GM12878 (cell line): Measurements from ENCODE around the gene IL32. TPM values are rescaled to one million over a fixed set of nuclear protein-coding genes. Genes with fewer than 3 reads are reported as not detected.

ENCODE experiments used
- ATAC-seq: fragments of 200-7000 bp; cut with Tn5 transposase; 3 replicates; pipeline ENCODE4 v1.9.1; 2020; ENCODE audit warnings: mild to moderate bottlenecking, moderate library complexity
- BruUV-seq: library from RNA; stranded (reverse); fragments of 400-500 nt; replicated peaks from 2 replicates; lab custom pipeline; 2021; lab: Mats Ljungman, UMichigan
- CTCF ChIA-PET: fragments of 300-600 bp; sonication (Branson Sonifier 250); formaldehyde crosslinking; extraction: SDS; loops from one replicate; lab custom pipeline; 2021; ENCODE audit warnings: inconsistent platforms; lab: Yijun Ruan, JAX
- POLR2A ChIA-PET: fragments of 350-600 bp; formaldehyde crosslinking; extraction: SDS; loops from one replicate; lab custom pipeline; 2021; ENCODE audit warnings: inconsistent platforms; lab: Charles Lee
- RAD21 ChIA-PET: fragments of 300-600 bp; sonication (Branson Sonifier 250); formaldehyde crosslinking; loops from one replicate; lab custom pipeline; 2023; ENCODE audit warnings: antibody characterized with exemption; ENCODE audit not compliant: unreplicated experiment; lab: Charles Lee
- SMC1A ChIA-PET: fragments of 300-600 bp; sonication (Branson Sonifier 250); formaldehyde crosslinking; loops from one replicate; lab custom pipeline; 2023; ENCODE audit not compliant: unreplicated experiment, uncharacterized antibody; lab: Charles Lee
- DNase-seq: peaks from one replicate; pipeline ENCODE4 v3.0.0-alpha.2; 2011; ENCODE audit warnings: low read depth, low spot score
- FAIRE-seq: peaks from 3 replicates; lab custom pipeline; 2011; peaks lifted over from hg19 to GRCh38; lab: Jason Lieb, UNC
- H2AFZ ChIP-seq: 2 replicates; pipeline ENCODE4 v1.6.0; 2011; ENCODE audit warnings: low read depth, low read length, control low read depth; ENCODE audit not compliant: control insufficient read depth
- H3K27ac ChIP-seq: 2 replicates; pipeline ENCODE4 v1.5.1; 2011; ENCODE audit warnings: control low read depth; ENCODE audit not compliant: control insufficient read depth, insufficient read depth
- H3K27me3 ChIP-seq, 2 experiments: replicated peaks in 1 of 2; 2 replicates each; pipeline versions ENCODE4 v1.6.0 to v1.6.1; 2011; ENCODE audit warnings: low read length in 1 of 2; ENCODE audit not compliant: control insufficient read depth in 2 of 2, insufficient read depth in 2 of 2
- H3K36me3 ChIP-seq, 2 experiments: 2 replicates each; pipeline ENCODE4 v1.5.1; 2011; ENCODE audit warnings: low read length in 1 of 2; ENCODE audit not compliant: control insufficient read depth in 2 of 2, insufficient read depth in 2 of 2
- H3K4me1 ChIP-seq: 2 replicates; pipeline ENCODE4 v1.6.1; 2011; ENCODE audit warnings: mild to moderate bottlenecking, low read length, moderate library complexity, mixed read lengths; ENCODE audit not compliant: control insufficient read depth, insufficient read depth
- H3K4me2 ChIP-seq: 2 replicates; pipeline ENCODE4 v1.6.0; 2011; ENCODE audit warnings: control low read depth; ENCODE audit not compliant: control insufficient read depth, insufficient read depth
- H3K4me3 ChIP-seq: fragments of 200-600 bp; sonication (generic); 2 replicates; pipeline ENCODE4 v1.5.1; 2016
- H3K79me2 ChIP-seq: 2 replicates; pipeline ENCODE4 v1.6.0; 2011; ENCODE audit warnings: low read length; ENCODE audit not compliant: control insufficient read depth, insufficient read depth
- H3K9ac ChIP-seq: 2 replicates; pipeline ENCODE4 v1.8.0; 2011; ENCODE audit warnings: low read length, control low read depth, mixed read lengths; ENCODE audit not compliant: control insufficient read depth, insufficient read depth
- H3K9me3 ChIP-seq: replicated peaks from 3 replicates; pipeline ENCODE4 v1.5.1; 2011; ENCODE audit warnings: mild to moderate bottlenecking, low read length; ENCODE audit not compliant: control insufficient read depth, insufficient read depth
- H4K20me1 ChIP-seq: 2 replicates; pipeline ENCODE4 v1.6.0; 2011; ENCODE audit not compliant: control insufficient read depth, insufficient read depth
- CBX5 ChIP-seq: sonication (generic); IDR thresholded peaks from 2 replicates; pipeline ENCODE4 v1.6.1; 2016; ENCODE audit warnings: low read depth, moderate library complexity, mild to moderate bottlenecking, inconsistent platforms
- CHD4 ChIP-seq: fragments of 200-600 bp; sonication (generic); IDR thresholded peaks from 2 replicates; pipeline ENCODE4 v1.6.1; 2016; ENCODE audit warnings: mild to moderate bottlenecking
- DPF2 ChIP-seq: fragments of 450-650 bp; IDR thresholded peaks from 2 replicates; pipeline ENCODE4 v1.6.1; 2017; ENCODE audit warnings: mild to moderate bottlenecking
- GABPA ChIP-seq: IDR thresholded peaks from 2 replicates; pipeline ENCODE4 v1.6.1; 2014; ENCODE audit warnings: antibody characterized with exemption, low read depth, mild to moderate bottlenecking, inconsistent platforms
- IRF4 ChIP-seq: IDR thresholded peaks from 2 replicates; pipeline ENCODE4 v1.6.1; 2011; ENCODE audit warnings: low read depth, low read length
- JUND ChIP-seq: IDR thresholded peaks from 2 replicates; pipeline ENCODE4 v1.6.1; 2012; ENCODE audit warnings: low read depth, mild to moderate bottlenecking, low read length, improper control_type of control experiment, moderate library complexity
- MTA2 ChIP-seq: fragments of 450-650 bp; IDR thresholded peaks from 2 replicates; pipeline ENCODE4 v1.6.1; 2016; ENCODE audit warnings: low read depth, mild to moderate bottlenecking, moderate library complexity
- NFYB ChIP-seq: IDR thresholded peaks from 2 replicates; pipeline ENCODE4 v1.6.1; 2011; ENCODE audit warnings: low read depth, mild to moderate bottlenecking, low read length, improper control_type of control experiment, moderate library complexity; ENCODE audit not compliant: insufficient read depth
- PAX5 ChIP-seq: IDR thresholded peaks from 2 replicates; pipeline ENCODE4 v1.6.1; 2011; ENCODE audit warnings: low read depth, low read length, borderline replicate concordance
- RCOR1 ChIP-seq: conservative IDR thresholded peaks from 2 replicates; pipeline ENCODE4 v1.6.1; 2012; ENCODE audit warnings: low read depth, low read length, improper control_type of control experiment
- RELA ChIP-seq: fragments of 450-650 bp; IDR thresholded peaks from 2 replicates; pipeline ENCODE4 v1.8.0; 2014; ENCODE audit warnings: borderline replicate concordance; ENCODE audit not compliant: partially characterized antibody
- RUNX3 ChIP-seq: IDR thresholded peaks from 2 replicates; pipeline ENCODE4 v1.6.1; 2012; ENCODE audit warnings: low read length, inconsistent platforms
- SREBF2 ChIP-seq: IDR thresholded peaks from 2 replicates; pipeline ENCODE4 v1.6.1; 2012; ENCODE audit warnings: mild to moderate bottlenecking, low read length
- TARDBP ChIP-seq: IDR thresholded peaks from 2 replicates; pipeline ENCODE4 v1.6.1; 2016; ENCODE audit warnings: borderline replicate concordance
- ZNF592 ChIP-seq: fragments of 450-650 bp; IDR thresholded peaks from 2 replicates; pipeline ENCODE4 v1.6.1; 2017; ENCODE audit warnings: mild to moderate bottlenecking, moderate library complexity
- ZSCAN29 ChIP-seq: fragments of 450-650 bp; IDR thresholded peaks from 2 replicates; pipeline ENCODE4 v1.6.1; 2017; ENCODE audit warnings: mild to moderate bottlenecking, moderate library complexity
- ZZZ3 ChIP-seq: IDR thresholded peaks from 2 replicates; pipeline ENCODE4 v1.6.1; 2011; ENCODE audit warnings: low read depth; ENCODE audit not compliant: control insufficient read depth, insufficient read length
- WGBS: methylation state at CpG from one replicate; pipeline ENCODE4 v1.1.6; 2016; ENCODE audit warnings: low lambda C conversion rate; ENCODE audit not compliant: insufficient replicate concordance, insufficient coverage; ENCODE audit errors: missing lambda C conversion rate; 5-methylcytosine and 5-hydroxymethylcytosine counted together
- in situ Hi-C: fragments of 300-500 bp; cut with MboI; formaldehyde crosslinking; loops from 9 replicates; pipeline ENCODE4 v1.14.3; 2018; ENCODE audit warnings: mixed read lengths
- intact Hi-C: fragments of 100-400 bp; cut with micrococcal nuclease; formaldehyde crosslinking; loops from one replicate; pipeline ENCODE4 v1.14.2; 2022; ENCODE audit not compliant: unreplicated experiment
- polyA plus RNA-seq, 11 experiments: library from polyadenylated mRNA; depleted of rRNA in 4 of 11; unstranded in 6 of 11; stranded (reverse) in 5 of 11; fragments of >200 nt; fragmentation: Nextera tagmentation in 4 of 11; fragmentation: Illumina TruSeq in 1 of 11; extraction: Ambion mirVana in 4 of 11; extraction: Trizol in 1 of 11; gene quantifications; 1 replicate in 1 of 11; 2 replicates in 10 of 11; pipeline versions ENCODE4 v1.2.1 to v1.2.3, GENCODE V29; 2011 to 2016; ENCODE audit warnings: inconsistent platforms in 2 of 11, missing spikeins in 2 of 11, low read depth in 1 of 11
- total RNA-seq, 4 experiments: library from RNA; depleted of rRNA in 3 of 4; stranded (reverse); fragments of >200 nt in 3 of 4; fragmentation: Illumina TruSeq in 1 of 4; extraction: Trizol in 1 of 4; gene quantifications; 2 replicates each; pipeline versions ENCODE4 v1.2.1 to v1.2.3, GENCODE V29; 2013 to 2021
- TF ChIP-seq, protein P1 (sequence below): fragments of 450-650 bp; IDR thresholded peaks from 2 replicates; pipeline ENCODE4 v1.6.1; 2014; ENCODE audit warnings: mild to moderate bottlenecking
- TF ChIP-seq, protein P2 (sequence below): IDR thresholded peaks from 2 replicates; pipeline ENCODE4 v1.6.1; 2012; ENCODE audit warnings: low read depth, low read length, improper control_type of control experiment

IL32 gene
- total and polyA plus RNA-seq, 10 of the 15 experiments (the other 5 are each of a cell fraction or from before 2014, with no cell fraction given) = 27.0 to 122 (median 55.8) TPM

DNA sequence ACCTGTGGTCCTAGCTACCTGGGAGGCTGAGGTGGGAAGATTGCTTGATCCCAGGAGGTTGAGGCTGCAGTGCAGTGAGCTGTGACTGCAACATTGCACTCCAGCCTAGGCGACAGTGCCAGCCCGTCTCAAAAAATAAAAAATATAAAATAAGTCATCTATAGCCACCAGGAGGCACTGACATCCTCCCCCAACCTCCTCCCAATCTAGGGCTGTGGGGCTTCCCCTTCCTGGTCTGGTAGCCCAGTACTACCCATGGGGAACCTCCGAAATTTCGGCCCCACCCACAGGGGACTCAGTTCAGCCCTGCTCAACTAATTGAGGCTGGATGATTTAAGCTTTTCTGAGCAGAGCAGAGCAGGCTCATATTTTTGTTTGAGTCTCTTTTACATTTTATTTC, 30.4 kb downstream of the IL32 start (continued):
- no peak for TF ChIP-seq RELA
- TF ChIP-seq GABPA = no peak
- TF ChIP-seq IRF4 = no peak
- TF ChIP-seq, protein P1, sequence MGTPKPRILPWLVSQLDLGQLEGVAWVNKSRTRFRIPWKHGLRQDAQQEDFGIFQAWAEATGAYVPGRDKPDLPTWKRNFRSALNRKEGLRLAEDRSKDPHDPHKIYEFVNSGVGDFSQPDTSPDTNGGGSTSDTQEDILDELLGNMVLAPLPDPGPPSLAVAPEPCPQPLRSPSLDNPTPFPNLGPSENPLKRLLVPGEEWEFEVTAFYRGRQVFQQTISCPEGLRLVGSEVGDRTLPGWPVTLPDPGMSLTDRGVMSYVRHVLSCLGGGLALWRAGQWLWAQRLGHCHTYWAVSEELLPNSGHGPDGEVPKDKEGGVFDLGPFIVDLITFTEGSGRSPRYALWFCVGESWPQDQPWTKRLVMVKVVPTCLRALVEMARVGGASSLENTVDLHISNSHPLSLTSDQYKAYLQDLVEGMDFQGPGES = no peak
- TF ChIP-seq RCOR1 = no peak
- TF ChIP-seq JUND = no peak
- TF ChIP-seq CBX5 = no peak
- TF ChIP-seq ZSCAN29 = no peak
- no peak for TF ChIP-seq PAX5
- no peak for TF ChIP-seq ZZZ3
- TF ChIP-seq CHD4 = no peak
- TF ChIP-seq SREBF2 = no peak
- TF ChIP-seq TARDBP = no peak
- TF ChIP-seq RUNX3 = peak; percentile 46; the same call in 1 of the 2 replicates
- TF ChIP-seq MTA2 = no peak

DNA sequence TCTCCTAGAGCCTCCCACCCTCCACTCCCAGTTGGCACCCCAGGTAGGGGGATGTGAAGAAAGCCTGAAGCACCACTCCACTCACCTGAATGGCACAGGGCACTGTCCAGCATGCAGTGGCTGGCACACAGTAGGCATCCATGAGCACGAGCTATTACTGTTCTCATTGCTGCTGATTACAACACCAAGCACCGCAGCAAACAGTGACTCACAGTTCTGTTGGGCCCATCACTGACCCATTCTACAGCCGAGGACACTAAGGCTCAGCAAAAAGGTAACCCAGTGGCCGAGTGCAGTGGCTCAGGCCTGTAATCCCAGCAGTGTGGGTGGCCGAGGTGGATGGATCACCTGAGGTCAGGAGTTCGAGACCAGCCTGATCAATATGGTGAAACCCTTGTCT, 30.9 kb downstream of the IL32 start:
- Histone ChIP-seq H3K4me2 (no peak overlapping the region), H3K4me3 (no peak overlapping the region), H3K27me3 (no peaks in the 10 kb centered on the region), H2AFZ (no peak overlapping the region), H3K79me2 (no peaks in the 10 kb centered on the region), H4K20me1 (no peaks in the 10 kb centered on the region), H3K36me3 (no peaks in the 10 kb centered on the region), H3K4me1 (peaks cover 19% of the 10 kb centered on the region), H3K9me3 (no peaks in the 10 kb centered on the region), H3K9ac (no peak overlapping the region), H3K27ac (no peak overlapping the region)
- intact Hi-C loops = no loop called here
- FAIRE-seq (no peak), ATAC-seq (no peak), DNase-seq (no peak)
- BruUV-seq = no TSS peak
- TF ChIP-seq ZNF592 (no peak), NFYB (no peak), DPF2 (no peak), SREBF2 (no peak)
- TF ChIP-seq, protein P2, sequence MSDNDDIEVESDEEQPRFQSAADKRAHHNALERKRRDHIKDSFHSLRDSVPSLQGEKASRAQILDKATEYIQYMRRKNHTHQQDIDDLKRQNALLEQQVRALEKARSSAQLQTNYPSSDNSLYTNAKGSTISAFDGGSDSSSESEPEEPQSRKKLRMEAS = no peak
- ChIA-PET RAD21 (interaction anchor here (0.5 to 5.3 kb wide), 8 partner anchors 9 to 103 kb away, joined by 3 to 55 read pairs (median 4); partner anchors contain the start of gene ZNF213), SMC1A (interaction anchor here (0.8 to 7.4 kb wide), 7 partner anchors 9 to 93 kb away, joined by 3 to 67 read pairs (median 4); partner anchors contain the start of gene IL32), CTCF (interaction anchor here (0.5 to 21.2 kb wide), 18 partner anchors 11 to 1340 kb away, joined by 3 to 396 read pairs (median 5); partner anchors contain the start of gene IL32), POLR2A (interaction anchor here (0.5 to 1.9 kb wide), 5 partner anchors 19 to 76 kb away, joined by 3 to 9 read pairs (median 4); partner anchors contain the start of gene IL32)
- 43% methylated on average over 6 of the region's 6 CpGs for WGBS
- in situ Hi-C loops = loop anchor here (5.0 kb wide), 1 partner anchor 34 kb away; no protein-coding TSS in a partner anchor
